HCT116 (cell line): ENCODE results near the gene SEC14L3. TPM values are rescaled to one million over a fixed set of nuclear protein-coding genes. Genes with fewer than 3 reads are reported as not detected.

Source experiments
- ATAC-seq: fragments of 200-7000 bp; cut with Tn5 transposase; 2 replicates; pipeline ENCODE4 v1.9.1; 2020; ENCODE audit warnings: mild to moderate bottlenecking, moderate library complexity
- BruUV-seq: library from RNA; stranded (reverse); fragments of 400-500 nt; replicated peaks from 2 replicates; lab custom pipeline; 2021; lab: Mats Ljungman, UMichigan
- CTCF ChIA-PET: fragments of 300-600 bp; sonication (Branson Sonifier 250); formaldehyde crosslinking; loops from one replicate; lab custom pipeline; 2021; ENCODE audit warnings: antibody characterized with exemption; lab: Charles Lee
- POLR2A ChIA-PET: fragments of 300-600, 350-600 bp; sonication (Branson Sonifier 250); formaldehyde crosslinking; loops from one replicate; lab custom pipeline; 2021; ENCODE audit warnings: antibody characterized with exemption; lab: Charles Lee
- RAD21 ChIA-PET, 2 experiments: fragments of 300-600 bp; sonication (Branson Sonifier 250); formaldehyde crosslinking; loops; one replicate each; lab custom pipeline; 2023; ENCODE audit warnings: low total read pairs in 2 of 2; ENCODE audit not compliant: uncharacterized antibody in 2 of 2, unreplicated experiment in 2 of 2, low non-redundant PET in 1 of 2; lab: Charles Lee
- DNase-seq: peaks from one replicate; pipeline ENCODE4 v3.0.0-alpha.2; 2010; ENCODE audit warnings: low read depth, low spot score
- H2AFZ ChIP-seq: fragments of 200-600 bp; shearing (Covaris generic), sonication (generic); 2 replicates; pipeline ENCODE4 v1.6.1; 2017; ENCODE audit warnings: low read depth, mixed run types, mixed read lengths, antibody characterized with exemption, low read length; ENCODE audit not compliant: poor library complexity, severe bottlenecking
- H3K27ac ChIP-seq: 2 replicates; pipeline ENCODE4 v1.5.1; 2012; ENCODE audit warnings: low read depth, low read length
- H3K27me3 ChIP-seq: fragments of 200-600 bp; sonication (generic); 2 replicates; pipeline ENCODE4 v1.6.1; 2016; ENCODE audit warnings: mixed run types, low read length, mixed read lengths; ENCODE audit not compliant: insufficient read depth
- H3K36me3 ChIP-seq, 2 experiments: fragments of 200-500 bp in 1 of 2; fragments of 200-600 bp in 1 of 2; sonication (Bioruptor generic) in 1 of 2; sonication (generic) in 1 of 2; 2 replicates each; pipeline versions ENCODE4 v1.5.1 to v1.6.1; 2014 to 2016; ENCODE audit warnings: low read length in 2 of 2, inconsistent platforms in 1 of 2, mixed read lengths in 1 of 2, mixed run types in 1 of 2; ENCODE audit not compliant: insufficient read depth in 2 of 2, control insufficient read depth in 1 of 2
- H3K4me1 ChIP-seq, 2 experiments: fragments of 200-600 bp in 1 of 2; sonication (generic) in 1 of 2; 2 replicates each; pipeline versions ENCODE4 v1.5.1 to v1.6.1; 2012 to 2017; ENCODE audit warnings: low read length in 2 of 2, inconsistent platforms in 1 of 2, mild to moderate bottlenecking in 1 of 2, mixed read lengths in 1 of 2, mixed run types in 1 of 2, moderate library complexity in 1 of 2; ENCODE audit not compliant: insufficient read depth in 2 of 2, control insufficient read depth in 1 of 2
- H3K4me2 ChIP-seq: fragments of 200-600 bp; sonication (generic); 2 replicates; pipeline ENCODE4 v1.6.1; 2017; ENCODE audit warnings: mixed run types, low read length, mixed read lengths
- H3K4me3 ChIP-seq, 2 experiments: fragments of 200-600 bp in 1 of 2; sonication (generic) in 1 of 2; replicated peaks in 1 of 2; 2 replicates each; pipeline ENCODE4 v1.5.1; 2011 to 2016; ENCODE audit warnings: low read length in 2 of 2, control low read depth in 1 of 2, low read depth in 1 of 2, mild to moderate bottlenecking in 1 of 2, mixed read lengths in 1 of 2, mixed run types in 1 of 2
- H3K79me2 ChIP-seq: fragments of 200-600 bp; sonication (generic); 2 replicates; pipeline ENCODE4 v1.6.1; 2017; ENCODE audit warnings: mild to moderate bottlenecking, mixed run types, low read length, moderate library complexity, mixed read lengths; ENCODE audit not compliant: insufficient read depth
- H3K9ac ChIP-seq: fragments of 200-600 bp; sonication (generic); 2 replicates; pipeline ENCODE4 v1.6.1; 2016; ENCODE audit warnings: low read length, mixed read lengths
- H3K9me2 ChIP-seq: fragments of 200-600 bp; sonication (generic), shearing (Covaris generic); 2 replicates; pipeline ENCODE4 v1.6.1; 2017; ENCODE audit warnings: mixed run types, mild to moderate bottlenecking, moderate library complexity; ENCODE audit not compliant: insufficient read depth
- H3K9me3 ChIP-seq, 2 experiments: fragments of 200-500 bp in 1 of 2; fragments of 200-600 bp in 1 of 2; sonication (Bioruptor generic) in 1 of 2; sonication (generic) in 1 of 2; 2 replicates each; pipeline ENCODE4 v1.6.1; 2014 to 2017; ENCODE audit warnings: low read length in 2 of 2, mixed read lengths in 2 of 2, inconsistent platforms in 1 of 2, low read depth in 1 of 2, mild to moderate bottlenecking in 1 of 2, mixed run types in 1 of 2, moderate library complexity in 1 of 2; ENCODE audit not compliant: control insufficient read depth in 1 of 2, insufficient read depth in 1 of 2
- H4K20me1 ChIP-seq: fragments of 200-600 bp; sonication (generic), shearing (Covaris generic); 2 replicates; pipeline ENCODE4 v1.6.1; 2017; ENCODE audit warnings: mixed run types, mild to moderate bottlenecking, moderate library complexity; ENCODE audit not compliant: insufficient read depth
- ATF3 ChIP-seq: IDR thresholded peaks from 2 replicates; pipeline ENCODE4 v1.6.1; 2012
- CBX3 ChIP-seq: IDR thresholded peaks from 2 replicates; pipeline ENCODE4 v1.6.1; 2012; ENCODE audit warnings: low read depth
- CEBPB ChIP-seq: IDR thresholded peaks from 2 replicates; pipeline ENCODE4 v1.6.1; 2012; ENCODE audit warnings: low read depth
- CTCF ChIP-seq, 3 experiments: fragments of 200-600 bp in 1 of 3; sonication (generic) in 1 of 3; IDR thresholded peaks in 2 of 3; conservative IDR thresholded peaks in 1 of 3; 2 replicates each; pipeline ENCODE4 v1.5.1; 2012 to 2017; ENCODE audit warnings: low read depth in 2 of 3, low read length in 2 of 3, antibody characterized with exemption in 1 of 3, borderline replicate concordance in 1 of 3, control low read depth in 1 of 3, mild to moderate bottlenecking in 1 of 3, mixed read lengths in 1 of 3, mixed run types in 1 of 3, moderate library complexity in 1 of 3; ENCODE audit not compliant: insufficient read depth in 1 of 3
- ELF1 ChIP-seq: IDR thresholded peaks from 2 replicates; pipeline ENCODE4 v1.6.1; 2012; ENCODE audit warnings: low read depth, borderline replicate concordance
- EZH2 ChIP-seq: fragments of 200-600 bp; sonication (generic); IDR thresholded peaks from 2 replicates; pipeline ENCODE4 v1.6.1; 2017; ENCODE audit warnings: antibody characterized with exemption, mixed run types
- FOSL1 ChIP-seq: IDR thresholded peaks from 2 replicates; pipeline ENCODE4 v1.6.1; 2012; ENCODE audit warnings: low read depth
- POLR2A ChIP-seq: IDR thresholded peaks from 2 replicates; pipeline ENCODE4 v1.7.0; 2011; ENCODE audit warnings: borderline replicate concordance; ENCODE audit not compliant: insufficient read depth, insufficient read length; ENCODE audit errors: extremely low read depth
- POLR2AphosphoS5 ChIP-seq: IDR thresholded peaks from 2 replicates; pipeline ENCODE4 v1.6.1; 2011; ENCODE audit warnings: mild to moderate bottlenecking, low read depth, low read length, moderate library complexity
- SRF ChIP-seq: IDR thresholded peaks from 2 replicates; pipeline ENCODE4 v1.6.1; 2012; ENCODE audit warnings: low read depth
- TCF7L2 ChIP-seq: IDR thresholded peaks from 2 replicates; pipeline ENCODE4 v1.7.0; 2011; ENCODE audit warnings: borderline replicate concordance, inconsistent platforms; ENCODE audit not compliant: insufficient read depth, insufficient read length; ENCODE audit errors: extremely low read depth
- YY1 ChIP-seq: IDR thresholded peaks from 2 replicates; pipeline ENCODE4 v1.6.1; 2011; ENCODE audit warnings: low read length, low read depth, moderate library complexity, mild to moderate bottlenecking; ENCODE audit not compliant: insufficient replicate concordance; ENCODE audit errors: extremely low read depth
- ZFX ChIP-seq: fragments of 450-650 bp; IDR thresholded peaks from 2 replicates; pipeline ENCODE4 v1.6.1; 2017
- ZNF274 ChIP-seq: fragments of 200-500 bp; sonication (Bioruptor generic); IDR thresholded peaks from 2 replicates; pipeline ENCODE4 v1.6.1; 2014; ENCODE audit warnings: mild to moderate bottlenecking, low read depth, low read length, inconsistent platforms
- intact Hi-C: fragments of 100-400 bp; cut with micrococcal nuclease; formaldehyde crosslinking; loops from 2 replicates; pipeline ENCODE4 v1.10.0; 2022
- total RNA-seq: library from RNA; stranded (reverse); gene quantifications from one replicate; pipeline ENCODE4 v1.2.1, GENCODE V29; 2021; ENCODE audit not compliant: unreplicated experiment
- TF ChIP-seq, protein P1 (sequence below): IDR thresholded peaks from 2 replicates; pipeline ENCODE4 v1.6.1; 2011; ENCODE audit warnings: mild to moderate bottlenecking, low read length, moderate library complexity; ENCODE audit not compliant: insufficient replicate concordance; ENCODE audit errors: extremely low read depth

SEC14L3 gene
- total RNA-seq, 1 experiment from 2014 or later: not detected

DNA sequence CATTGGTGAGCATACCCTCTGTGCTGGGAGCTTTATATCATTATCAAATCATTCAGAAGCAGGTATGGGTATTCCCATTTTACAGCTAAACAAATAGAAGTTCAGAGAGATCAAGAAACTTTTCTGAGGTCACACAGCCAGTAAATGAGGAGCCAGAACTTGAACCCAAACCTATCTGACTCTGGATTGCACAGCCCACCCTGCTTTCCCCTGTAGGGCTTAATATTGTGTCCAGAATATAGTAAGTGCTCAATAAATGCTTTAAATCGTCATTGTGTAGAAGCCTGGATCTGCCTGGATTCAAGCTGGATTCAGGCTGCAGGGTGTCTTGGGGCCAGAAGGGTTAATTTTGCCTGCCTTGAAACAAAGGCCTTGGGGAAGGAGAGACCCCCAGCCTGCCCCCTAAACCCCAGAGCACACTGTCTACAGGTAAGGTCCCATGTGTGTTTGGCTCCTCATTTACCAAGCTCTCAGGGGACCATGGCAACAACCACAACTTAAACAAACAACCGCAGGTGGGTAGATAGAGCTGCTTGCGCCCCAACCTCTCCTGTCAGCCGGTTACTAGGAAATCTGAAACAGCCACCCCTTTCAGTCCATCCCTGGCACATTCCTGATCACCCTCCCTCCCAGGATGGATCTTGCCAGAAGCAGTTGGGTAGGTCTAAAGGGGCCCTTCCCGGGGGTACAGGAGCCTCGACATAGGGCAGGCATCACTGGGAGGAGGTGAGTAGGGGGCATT, 3.0 kb upstream of the SEC14L3 start:
- Histone ChIP-seq H3K4me3 (no peak overlapping the region), H3K27ac (no peak overlapping the region), H3K4me2 (no peak overlapping the region), H3K27me3 (peaks cover 10% of the 10 kb centered on the region; the same call in 1 of the 2 replicates), H3K4me1 (no peaks in the 10 kb centered on the region), H3K9ac (no peak overlapping the region), H3K36me3 (no peaks in the 10 kb centered on the region), H3K9me3 (no peaks in the 10 kb centered on the region), H3K9me2 (no peaks in the 10 kb centered on the region), H4K20me1 (no peaks in the 10 kb centered on the region), H3K79me2 (no peaks in the 10 kb centered on the region), H2AFZ (no peak overlapping the region)
- BruUV-seq: no TSS peak
- TF ChIP-seq EZH2 (no peak), FOSL1 (no peak), CEBPB (no peak), POLR2A (no peak), CTCF (IDR thresholded peaks at IDR 0.05 in 2 of 3, conservative IDR thresholded peaks at IDR 0.05 in 1 of 3; ENCODE audit: borderline replicate concordance in 1 of 3, insufficient read depth in 1 of 3, low read depth in 2 of 3, low read length in 2 of 3) (no peak), ZFX (no peak), ATF3 (no peak), CBX3 (no peak), TCF7L2 (no peak), SRF (no peak), POLR2AphosphoS5 (no peak), YY1 (no peak), ZNF274 (no peak), ELF1 (no peak)
- TF ChIP-seq, protein P1, sequence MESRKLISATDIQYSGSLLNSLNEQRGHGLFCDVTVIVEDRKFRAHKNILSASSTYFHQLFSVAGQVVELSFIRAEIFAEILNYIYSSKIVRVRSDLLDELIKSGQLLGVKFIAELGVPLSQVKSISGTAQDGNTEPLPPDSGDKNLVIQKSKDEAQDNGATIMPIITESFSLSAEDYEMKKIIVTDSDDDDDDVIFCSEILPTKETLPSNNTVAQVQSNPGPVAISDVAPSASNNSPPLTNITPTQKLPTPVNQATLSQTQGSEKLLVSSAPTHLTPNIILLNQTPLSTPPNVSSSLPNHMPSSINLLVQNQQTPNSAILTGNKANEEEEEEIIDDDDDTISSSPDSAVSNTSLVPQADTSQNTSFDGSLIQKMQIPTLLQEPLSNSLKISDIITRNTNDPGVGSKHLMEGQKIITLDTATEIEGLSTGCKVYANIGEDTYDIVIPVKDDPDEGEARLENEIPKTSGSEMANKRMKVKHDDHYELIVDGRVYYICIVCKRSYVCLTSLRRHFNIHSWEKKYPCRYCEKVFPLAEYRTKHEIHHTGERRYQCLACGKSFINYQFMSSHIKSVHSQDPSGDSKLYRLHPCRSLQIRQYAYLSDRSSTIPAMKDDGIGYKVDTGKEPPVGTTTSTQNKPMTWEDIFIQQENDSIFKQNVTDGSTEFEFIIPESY: no peak
- DNase-seq: no peak
- POLR2A ChIA-PET: no interaction called here
- CTCF ChIA-PET: no interaction called here
- intact Hi-C loops: no loop called here
- ATAC-seq: no peak
- RAD21 ChIA-PET: no interaction called here
